Effector memory CD4-positive, alpha-beta T cell (primary cell): ENCODE data around the gene MEST.

ENCODE experiments used
- DNase-seq, 3 donors: peaks; one replicate each; pipeline ENCODE4 v3.0.0-alpha.2; 2020
- H3K27ac ChIP-seq: 2 replicates; pipeline ENCODE4 v1.7.0; 2013; ENCODE audit warnings: mild to moderate bottlenecking, low read length, moderate library complexity; ENCODE audit not compliant: insufficient read depth, poor library complexity, severe bottlenecking
- H3K27me3 ChIP-seq: replicated peaks from 2 replicates; pipeline ENCODE4 v1.7.0; 2013; ENCODE audit warnings: mild to moderate bottlenecking, low read length; ENCODE audit not compliant: insufficient read depth, control insufficient read depth, poor library complexity, severe bottlenecking
- H3K36me3 ChIP-seq: 2 replicates; pipeline ENCODE4 v1.7.0; 2013; ENCODE audit warnings: mild to moderate bottlenecking, low read length, moderate library complexity; ENCODE audit not compliant: control insufficient read depth, insufficient read depth
- H3K4me1 ChIP-seq: 2 replicates; pipeline ENCODE4 v1.7.0; 2013; ENCODE audit warnings: low read length, mild to moderate bottlenecking; ENCODE audit not compliant: control insufficient read depth, insufficient read depth, poor library complexity, severe bottlenecking
- H3K4me3 ChIP-seq: 2 replicates; pipeline ENCODE4 v1.7.0; 2013; ENCODE audit warnings: low read length, low read depth, mild to moderate bottlenecking; ENCODE audit not compliant: insufficient read depth, poor library complexity, severe bottlenecking
- H3K9me3 ChIP-seq: 2 replicates; pipeline ENCODE4 v1.7.0; 2013; ENCODE audit warnings: mild to moderate bottlenecking, low read length, moderate library complexity; ENCODE audit not compliant: control insufficient read depth

The MEST gene

GRCh38 chr7:130463553-130464434, 28.1 kb upstream of the MEST start:
- Histone ChIP-seq H3K4me1 (no peaks in the 10 kb centered on the region), H3K36me3 (no peaks in the 10 kb centered on the region), H3K27me3 (no peaks in the 10 kb centered on the region), H3K27ac (no peak overlapping the region), H3K4me3 (no peak overlapping the region), H3K9me3 (no peaks in the 10 kb centered on the region)
- no peak for DNase-seq

- no peak for DNase-seq
- Histone ChIP-seq H3K9me3 (no peaks in the 10 kb centered on the region), H3K27me3 (no peaks in the 10 kb centered on the region), H3K27ac (no peak overlapping the region), H3K4me1 (no peaks in the 10 kb centered on the region), H3K36me3 (no peaks in the 10 kb centered on the region), H3K4me3 (no peak overlapping the region)
Measured at GRCh38 chr7:130468612-130469011, 23.3 kb upstream of the MEST start.

- no peaks in the 10 kb centered on the region for H3K9me3 ChIP-seq
- no peak for DNase-seq
- no peaks in the 10 kb centered on the region for H3K4me1 ChIP-seq
- no peaks in the 10 kb centered on the region for H3K27me3 ChIP-seq
- no peak overlapping the region for H3K4me3 ChIP-seq
- no peaks in the 10 kb centered on the region for H3K36me3 ChIP-seq
- no peak overlapping the region for H3K27ac ChIP-seq
Measured at GRCh38 chr7:130471974-130472373, 19.9 kb upstream of the MEST start.

GRCh38 chr7:130473289-130473688, 18.6 kb upstream of the MEST start:
- no peak for DNase-seq
- no peaks in the 10 kb centered on the region for H3K27me3 ChIP-seq
- no peaks in the 10 kb centered on the region for H3K9me3 ChIP-seq
- no peak overlapping the region for H3K27ac ChIP-seq
- H3K4me1 ChIP-seq, result no peaks in the 10 kb centered on the region
- H3K36me3 ChIP-seq, result no peaks in the 10 kb centered on the region
- no peak overlapping the region for H3K4me3 ChIP-seq

GRCh38 chr7:130473876-130474275, 18.0 kb upstream of the MEST start:
- H3K27ac ChIP-seq, result no peak overlapping the region
- H3K4me3 ChIP-seq, result no peak overlapping the region
- no peaks in the 10 kb centered on the region for H3K27me3 ChIP-seq
- H3K9me3 ChIP-seq, result no peaks in the 10 kb centered on the region
- H3K4me1 ChIP-seq, result no peaks in the 10 kb centered on the region
- H3K36me3 ChIP-seq, result no peaks in the 10 kb centered on the region
- DNase-seq, result no peak

GRCh38 chr7:130475776-130476175, 16.1 kb upstream of the MEST start:
- H3K27ac ChIP-seq, result no peak overlapping the region
- no peaks in the 10 kb centered on the region for H3K27me3 ChIP-seq
- no peak overlapping the region for H3K4me3 ChIP-seq
- no peak for DNase-seq
- H3K4me1 ChIP-seq, result no peaks in the 10 kb centered on the region
- H3K9me3 ChIP-seq, result no peaks in the 10 kb centered on the region
- no peaks in the 10 kb centered on the region for H3K36me3 ChIP-seq

- DNase-seq, result no peak
- no peak overlapping the region for H3K27ac ChIP-seq
- H3K4me1 ChIP-seq, result no peaks in the 10 kb centered on the region
- no peaks in the 10 kb centered on the region for H3K9me3 ChIP-seq
- H3K4me3 ChIP-seq, result no peak overlapping the region
- no peaks in the 10 kb centered on the region for H3K27me3 ChIP-seq
- no peaks in the 10 kb centered on the region for H3K36me3 ChIP-seq
Measured at GRCh38 chr7:130476297-130477150, 15.4 kb upstream of the MEST start.

- no peak for DNase-seq
- H3K36me3 ChIP-seq, result no peaks in the 10 kb centered on the region
- no peaks in the 10 kb centered on the region for H3K9me3 ChIP-seq
- H3K27me3 ChIP-seq, result no peaks in the 10 kb centered on the region
- H3K4me3 ChIP-seq, result no peak overlapping the region
- H3K4me1 ChIP-seq, result no peaks in the 10 kb centered on the region
- no peak overlapping the region for H3K27ac ChIP-seq
Measured at GRCh38 chr7:130478991-130479390, 12.9 kb upstream of the MEST start.

- Histone ChIP-seq H3K4me3 (no peak overlapping the region), H3K4me1 (no peaks in the 10 kb centered on the region), H3K27ac (no peak overlapping the region), H3K36me3 (no peaks in the 10 kb centered on the region), H3K9me3 (no peaks in the 10 kb centered on the region), H3K27me3 (no peaks in the 10 kb centered on the region)
- no peak for DNase-seq
Measured at GRCh38 chr7:130479716-130480400, 12.0 kb upstream of the MEST start.
